ENCODE data around the gene FBLN7.
"Not testable (repeated sequence)": the region's sequence is repeated elsewhere in the genome, so short reads cannot be mapped to it uniquely, and the experiment has no call there.

The FBLN7 gene

GRCh38 chr2:112138159-112139032 is at the start of gene FBLN7:
FBLN7 (plus strand) TSS chr2:112138385; CDS start chr2:112138656, 271 bp downstream.
- DNase-seq, result no peak

GRCh38 chr2:112089375-112089774 is 48.8 kb upstream of the FBLN7 start:
- no peak for DNase-seq

- no peak for DNase-seq
These were observed 45.7 kb upstream of the FBLN7 start for GRCh38 chr2:112092286-112093041.

GRCh38 chr2:112093216-112093615 is 45.0 kb upstream of the FBLN7 start:
- no peak for DNase-seq

GRCh38 chr2:112095681-112096080 is 42.5 kb upstream of the FBLN7 start:
- no peak for DNase-seq

- DNase-seq, result no peak
These were observed 42.1 kb upstream of the FBLN7 start for GRCh38 chr2:112096098-112096497.

- DNase-seq, result no peak
These were observed 29.9 kb upstream of the FBLN7 start for GRCh38 chr2:112108178-112108832.

GRCh38 chr2:112109278-112109677 is 28.9 kb upstream of the FBLN7 start:
- DNase-seq, result no peak

- DNase-seq, result no peak
These were observed 27.2 kb upstream of the FBLN7 start for GRCh38 chr2:112110966-112111365.

- not testable (repeated sequence) for DNase-seq
These were observed 24.8 kb upstream of the FBLN7 start for GRCh38 chr2:112113354-112113753.

GRCh38 chr2:112118148-112118547 is 20.0 kb upstream of the FBLN7 start:
- DNase-seq, result no peak

- DNase-seq, result no peak
These were observed 16.4 kb upstream of the FBLN7 start for GRCh38 chr2:112121682-112122254.

GRCh38 chr2:112129060-112129459 is 9.1 kb upstream of the FBLN7 start:
- no peak for DNase-seq

GRCh38 chr2:112133344-112133743 is 4.8 kb upstream of the FBLN7 start:
- no peak for DNase-seq

- no peak for DNase-seq
These were observed 4.1 kb upstream of the FBLN7 start for GRCh38 chr2:112134120-112134519.

- DNase-seq, result no peak
These were observed 2.1 kb upstream of the FBLN7 start for GRCh38 chr2:112136096-112136495.

GRCh38 chr2:112137516-112138158 is 548 bp upstream of the FBLN7 start:
- DNase-seq, result no peak

- not testable (repeated sequence) for DNase-seq
These were observed 939 bp downstream of the FBLN7 start for GRCh38 chr2:112139033-112139614.

GRCh38 chr2:112139661-112140204 is 1.5 kb downstream of the FBLN7 start:
- not testable (repeated sequence) for DNase-seq

GRCh38 chr2:112140205-112140802 is 2.1 kb downstream of the FBLN7 start:
- DNase-seq, result no peak

- DNase-seq, result no peak
These were observed 2.9 kb downstream of the FBLN7 start for GRCh38 chr2:112140899-112141625.
